Choroid plexus epithelial cell (primary cell): Measurements from ENCODE around the gene HELZ.

Experiments
- DNase-seq: peaks from one replicate; pipeline ENCODE4 v3.0.0-alpha.2; 2010; ENCODE audit warnings: low read depth
- H3K4me3 ChIP-seq: 2 replicates; pipeline ENCODE4 v1.5.1; 2011; ENCODE audit warnings: low read depth, mild to moderate bottlenecking, control low read depth, low read length, moderate library complexity
- TF ChIP-seq, protein P1 (sequence below): conservative IDR thresholded peaks from 2 replicates; pipeline ENCODE4 v1.5.1; 2011; ENCODE audit warnings: low read depth, mild to moderate bottlenecking, control low read depth, inconsistent platforms, low read length, moderate library complexity

Gene HELZ

DNA sequence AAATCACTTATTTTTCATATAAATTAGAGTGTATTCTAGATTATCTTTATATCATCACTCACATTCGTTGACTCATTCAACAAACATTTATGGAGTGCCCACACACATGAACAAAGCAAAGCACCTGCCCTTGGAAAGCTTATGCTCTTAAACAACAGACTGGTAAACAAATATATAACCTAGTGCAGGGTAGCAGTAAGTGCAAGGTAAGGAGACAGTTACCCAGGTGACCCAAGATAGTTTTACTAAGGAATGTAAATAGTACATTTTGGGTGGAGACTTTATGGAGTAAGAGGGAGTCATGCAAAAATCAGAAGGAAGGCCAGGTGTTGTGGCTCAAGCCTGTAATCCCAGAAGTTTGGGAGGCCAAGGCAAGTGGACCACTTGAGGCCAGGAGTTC, 40.4 kb upstream of the HELZ start:
- no peak for DNase-seq
- TF ChIP-seq, protein P1, sequence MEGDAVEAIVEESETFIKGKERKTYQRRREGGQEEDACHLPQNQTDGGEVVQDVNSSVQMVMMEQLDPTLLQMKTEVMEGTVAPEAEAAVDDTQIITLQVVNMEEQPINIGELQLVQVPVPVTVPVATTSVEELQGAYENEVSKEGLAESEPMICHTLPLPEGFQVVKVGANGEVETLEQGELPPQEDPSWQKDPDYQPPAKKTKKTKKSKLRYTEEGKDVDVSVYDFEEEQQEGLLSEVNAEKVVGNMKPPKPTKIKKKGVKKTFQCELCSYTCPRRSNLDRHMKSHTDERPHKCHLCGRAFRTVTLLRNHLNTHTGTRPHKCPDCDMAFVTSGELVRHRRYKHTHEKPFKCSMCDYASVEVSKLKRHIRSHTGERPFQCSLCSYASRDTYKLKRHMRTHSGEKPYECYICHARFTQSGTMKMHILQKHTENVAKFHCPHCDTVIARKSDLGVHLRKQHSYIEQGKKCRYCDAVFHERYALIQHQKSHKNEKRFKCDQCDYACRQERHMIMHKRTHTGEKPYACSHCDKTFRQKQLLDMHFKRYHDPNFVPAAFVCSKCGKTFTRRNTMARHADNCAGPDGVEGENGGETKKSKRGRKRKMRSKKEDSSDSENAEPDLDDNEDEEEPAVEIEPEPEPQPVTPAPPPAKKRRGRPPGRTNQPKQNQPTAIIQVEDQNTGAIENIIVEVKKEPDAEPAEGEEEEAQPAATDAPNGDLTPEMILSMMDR, result no peak
- no peak overlapping the region for H3K4me3 ChIP-seq

DNA sequence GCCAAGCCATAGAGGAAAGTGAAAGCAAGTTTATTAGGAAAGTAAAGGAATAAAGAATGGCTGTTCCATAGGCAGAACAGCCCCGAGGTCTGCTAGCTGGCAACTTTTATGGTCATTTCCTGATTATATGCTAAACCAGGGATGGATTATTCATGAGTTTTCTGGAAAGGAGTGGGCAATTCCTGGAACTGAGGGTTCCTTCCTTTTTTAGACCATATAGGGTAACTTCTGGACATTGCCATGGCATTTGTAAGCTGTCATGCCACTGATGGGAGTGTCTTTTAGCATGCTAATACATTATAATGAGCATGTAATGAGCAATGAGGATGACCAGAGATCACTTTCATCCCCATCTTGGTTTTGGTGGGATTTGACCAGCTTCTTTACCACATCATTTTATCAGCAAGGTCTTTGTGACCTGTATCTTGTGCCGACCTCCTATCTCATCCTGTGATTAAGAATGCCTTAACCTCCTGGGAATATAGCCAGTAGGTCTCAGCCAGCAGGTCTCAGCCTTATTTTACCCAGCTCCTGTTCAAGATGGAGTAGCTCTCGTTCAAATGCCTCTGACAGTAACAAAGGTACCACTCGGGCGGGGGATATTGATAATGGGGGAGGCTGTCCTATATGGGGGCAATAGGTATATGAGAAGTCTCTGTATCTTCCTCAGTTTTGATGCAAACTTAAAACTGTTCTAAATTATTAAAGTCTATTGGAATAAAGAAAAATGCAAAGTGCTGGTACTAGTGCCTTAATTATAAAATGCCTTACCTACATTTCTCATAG, 38.9 kb upstream of the HELZ start:
- no peak for DNase-seq
- no peak overlapping the region for H3K4me3 ChIP-seq
- TF ChIP-seq, protein P1, result no peak

DNA sequence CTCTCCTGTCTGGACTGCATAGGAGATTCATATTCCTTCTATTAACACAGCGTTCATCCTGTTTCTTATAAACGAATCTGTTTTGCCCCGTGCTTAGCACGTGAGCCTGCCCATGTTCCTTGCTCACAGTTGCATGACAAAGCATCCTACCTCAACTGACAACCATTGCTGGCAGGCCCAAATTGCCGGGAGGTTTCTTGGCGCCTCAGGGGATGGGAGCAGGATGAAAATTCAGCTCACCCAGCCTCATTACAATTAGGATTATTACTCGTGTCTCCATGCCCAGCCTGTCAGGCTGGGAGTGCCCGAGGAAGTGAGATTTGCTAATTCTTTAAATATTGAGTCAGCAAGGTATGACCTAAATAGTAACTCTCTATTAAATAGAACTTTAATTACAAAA, 36.7 kb upstream of the HELZ start:
- DNase-seq, result no peak
- TF ChIP-seq, protein P1, result no peak
- no peak overlapping the region for H3K4me3 ChIP-seq

DNA sequence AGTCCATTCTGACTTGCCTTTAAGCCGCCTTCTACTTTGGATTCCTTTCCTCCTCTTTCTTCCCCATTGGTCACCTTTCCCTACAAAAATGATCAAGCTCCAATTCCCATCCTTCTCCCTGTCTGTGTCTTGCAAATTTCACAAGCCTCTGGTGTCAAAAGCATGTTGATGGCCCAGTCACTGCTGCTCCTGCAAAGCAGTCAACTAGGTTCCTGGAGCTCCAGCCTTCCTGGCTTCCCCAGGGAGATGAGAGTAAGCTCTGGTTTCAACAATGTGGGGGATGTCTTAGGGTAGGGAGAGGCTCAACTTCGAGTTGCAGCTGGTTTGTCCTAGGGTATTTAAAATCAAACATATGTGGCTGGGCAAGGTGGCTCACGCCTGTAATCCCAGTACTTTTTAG, 36.1 kb upstream of the HELZ start:
- H3K4me3 ChIP-seq, result no peak overlapping the region
- TF ChIP-seq, protein P1, result no peak
- DNase-seq, result no peak

DNA sequence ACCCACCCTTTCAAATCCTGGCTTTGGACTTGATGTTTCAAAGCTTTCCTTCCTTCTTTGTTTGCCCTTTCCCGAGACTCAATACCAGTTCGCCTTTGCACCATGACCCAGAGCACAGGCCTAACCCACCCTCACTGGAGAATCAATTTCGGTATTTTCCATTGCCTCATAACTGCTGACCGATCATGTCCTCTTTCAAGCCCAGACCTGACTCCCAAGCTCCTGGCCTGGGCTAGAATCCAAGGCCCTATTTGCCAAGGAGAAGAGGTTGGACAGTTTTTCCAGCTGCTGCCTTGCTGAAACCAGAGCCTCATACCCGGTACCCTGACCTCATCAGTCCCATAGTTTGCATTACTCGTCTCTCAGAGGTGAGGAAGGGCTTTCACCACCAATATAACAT, 35.3 kb upstream of the HELZ start:
- DNase-seq, result peak; percentile 50

DNA sequence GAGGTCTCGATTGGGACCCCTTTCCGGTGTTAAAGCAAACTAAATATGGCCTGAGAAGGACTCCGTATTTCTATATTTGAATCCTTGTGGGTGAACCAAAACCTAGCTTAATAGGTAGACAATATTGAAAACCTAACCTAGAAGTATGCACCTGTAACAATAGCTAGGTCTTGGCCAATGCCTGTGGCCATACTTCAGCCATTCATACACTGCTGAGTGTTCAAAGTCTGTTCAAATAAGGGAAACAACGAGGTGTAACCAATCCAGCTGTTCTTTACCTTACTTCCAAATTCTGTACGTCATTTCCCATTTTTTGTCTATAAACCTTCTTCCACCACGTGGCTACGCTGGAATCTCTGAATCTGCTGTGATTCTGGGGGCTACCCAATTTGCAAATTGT, 34.1 kb upstream of the HELZ start:
- no peak overlapping the region for H3K4me3 ChIP-seq
- TF ChIP-seq, protein P1, result no peak
- DNase-seq, result no peak

More for the DNA sequence above, 35.3 kb upstream of the HELZ start:
- H3K4me3 ChIP-seq, result no peak overlapping the region
- TF ChIP-seq, protein P1, result no peak

DNA sequence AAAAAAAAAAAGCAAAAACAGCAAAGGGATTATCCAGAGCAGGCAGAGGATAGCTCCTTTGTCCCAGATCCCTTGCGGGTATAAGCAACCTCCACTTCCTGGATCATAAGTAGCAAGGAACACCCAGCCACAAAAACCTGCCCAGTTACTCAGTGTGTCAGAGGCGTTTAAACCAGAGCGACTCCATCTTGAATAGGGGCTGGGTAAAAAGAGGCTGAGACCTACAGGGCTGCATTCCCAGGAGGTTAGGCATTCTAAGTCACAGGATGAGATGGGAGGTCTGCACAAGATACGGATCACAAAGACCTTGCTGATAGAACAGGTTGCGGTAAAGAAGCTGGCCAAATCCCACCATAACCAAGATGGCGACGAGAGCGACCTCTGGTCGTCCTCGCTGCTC, 33.4 kb upstream of the HELZ start:
- DNase-seq, result no peak
- TF ChIP-seq, protein P1, result no peak
- no peak overlapping the region for H3K4me3 ChIP-seq
